ENCODE data around the gene ASCL5.

DNA sequence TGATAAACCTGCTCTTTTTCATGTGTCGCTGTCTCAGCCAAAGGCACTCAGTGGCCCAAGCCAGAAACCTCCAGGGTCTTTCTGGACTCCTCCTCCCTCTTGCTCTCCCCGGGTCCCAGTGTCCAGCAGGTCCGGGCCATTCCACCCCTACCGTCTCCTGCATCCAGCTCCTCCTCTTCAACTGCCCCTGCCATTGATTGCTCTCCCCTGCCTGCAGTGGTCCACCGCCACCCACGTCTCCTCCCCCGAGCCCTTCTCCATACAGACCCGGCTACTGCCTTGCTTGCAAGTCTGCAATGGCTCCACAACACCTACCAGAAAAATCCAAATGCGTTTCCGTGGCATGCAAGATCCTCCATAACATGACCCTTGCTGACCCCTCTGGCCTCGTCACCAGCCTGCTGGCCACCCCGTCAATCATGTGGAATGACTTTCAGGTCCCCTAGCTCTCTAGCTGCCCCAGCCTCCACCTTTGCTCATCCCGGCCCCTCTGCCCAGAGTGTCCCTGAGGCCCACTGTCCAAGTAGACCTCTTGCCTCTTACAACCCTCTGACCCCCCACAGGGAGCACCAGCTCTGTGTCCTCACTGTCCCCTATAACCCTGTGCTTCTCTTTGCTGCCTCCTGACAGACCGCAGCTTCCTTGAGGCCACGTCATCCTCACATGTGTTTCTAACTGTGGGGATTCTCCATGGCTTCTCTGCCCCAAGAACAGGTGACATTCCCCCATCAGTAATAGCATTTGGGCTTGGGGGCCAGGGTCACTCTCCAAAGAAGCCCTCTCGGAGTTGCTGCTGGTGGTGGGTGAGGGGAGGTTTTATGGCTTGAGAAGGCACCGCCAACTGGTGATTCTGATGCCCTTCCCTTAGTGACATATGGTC lies 29.8 kb downstream of the ASCL5 start:
- TF ChIP-seq, protein P1, sequence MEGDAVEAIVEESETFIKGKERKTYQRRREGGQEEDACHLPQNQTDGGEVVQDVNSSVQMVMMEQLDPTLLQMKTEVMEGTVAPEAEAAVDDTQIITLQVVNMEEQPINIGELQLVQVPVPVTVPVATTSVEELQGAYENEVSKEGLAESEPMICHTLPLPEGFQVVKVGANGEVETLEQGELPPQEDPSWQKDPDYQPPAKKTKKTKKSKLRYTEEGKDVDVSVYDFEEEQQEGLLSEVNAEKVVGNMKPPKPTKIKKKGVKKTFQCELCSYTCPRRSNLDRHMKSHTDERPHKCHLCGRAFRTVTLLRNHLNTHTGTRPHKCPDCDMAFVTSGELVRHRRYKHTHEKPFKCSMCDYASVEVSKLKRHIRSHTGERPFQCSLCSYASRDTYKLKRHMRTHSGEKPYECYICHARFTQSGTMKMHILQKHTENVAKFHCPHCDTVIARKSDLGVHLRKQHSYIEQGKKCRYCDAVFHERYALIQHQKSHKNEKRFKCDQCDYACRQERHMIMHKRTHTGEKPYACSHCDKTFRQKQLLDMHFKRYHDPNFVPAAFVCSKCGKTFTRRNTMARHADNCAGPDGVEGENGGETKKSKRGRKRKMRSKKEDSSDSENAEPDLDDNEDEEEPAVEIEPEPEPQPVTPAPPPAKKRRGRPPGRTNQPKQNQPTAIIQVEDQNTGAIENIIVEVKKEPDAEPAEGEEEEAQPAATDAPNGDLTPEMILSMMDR (optimal IDR thresholded peaks at IDR 0.05 in 1 of 3, IDR thresholded peaks at IDR 0.05 in 1 of 3, conservative IDR thresholded peaks at IDR 0.05 in 1 of 3; ENCODE audit: extremely low read depth in 1 of 3, insufficient read depth in 2 of 3, low read length in 3 of 3) = no peak
- no peak for TF ChIP-seq EZH2 (IDR thresholded peaks at IDR 0.05; ENCODE audit: low read length)
